IPS-18c (cell line): ENCODE data around the gene CPXM2.

Experiments used
- H3K4me3 ChIP-seq: 2 replicates; pipeline ENCODE4 v1.7.0; 2013; ENCODE audit warnings: low read depth, mild to moderate bottlenecking, low read length, moderate library complexity; ENCODE audit not compliant: insufficient read depth
- H3K9me3 ChIP-seq: one replicate; pipeline ENCODE4 v1.6.1; 2013; ENCODE audit warnings: mild to moderate bottlenecking, low read length, moderate library complexity; ENCODE audit not compliant: control insufficient read depth, insufficient read depth

CPXM2 gene

GRCh38 chr10:123795846-123796590 is 95.6 kb downstream of the CPXM2 start:
- H3K9me3 ChIP-seq, result peaks cover 2% of the 10 kb centered on the region
- no peak overlapping the region for H3K4me3 ChIP-seq

- H3K4me3 ChIP-seq, result no peak overlapping the region
- peaks cover 2% of the 10 kb centered on the region for H3K9me3 ChIP-seq
Observed at GRCh38 chr10:123795196-123795780, 96.3 kb downstream of the CPXM2 start.

- H3K9me3 ChIP-seq, result no peaks in the 10 kb centered on the region
Observed at GRCh38 chr10:123792248-123792978, 99.2 kb downstream of the CPXM2 start.

GRCh38 chr10:123790132-123790885 is 101.3 kb downstream of the CPXM2 start:
- H3K9me3 ChIP-seq, result no peaks in the 10 kb centered on the region
- no peak overlapping the region for H3K4me3 ChIP-seq

More at GRCh38 chr10:123792248-123792978, 99.2 kb downstream of the CPXM2 start:
- H3K4me3 ChIP-seq, result no peak overlapping the region

GRCh38 chr10:123788981-123789380 is 102.6 kb downstream of the CPXM2 start:
- no peak overlapping the region for H3K4me3 ChIP-seq

GRCh38 chr10:123787566-123787965 is 104.0 kb downstream of the CPXM2 start:
- Histone ChIP-seq H3K4me3 (no peak overlapping the region), H3K9me3 (no peaks in the 10 kb centered on the region)

More at GRCh38 chr10:123788981-123789380, 102.6 kb downstream of the CPXM2 start:
- H3K9me3 ChIP-seq, result no peaks in the 10 kb centered on the region

- no peaks in the 10 kb centered on the region for H3K9me3 ChIP-seq
Observed at GRCh38 chr10:123786896-123787295, 104.7 kb downstream of the CPXM2 start.

GRCh38 chr10:123786306-123786705 is 105.3 kb downstream of the CPXM2 start:
- no peaks in the 10 kb centered on the region for H3K9me3 ChIP-seq
- H3K4me3 ChIP-seq, result no peak overlapping the region

More at GRCh38 chr10:123786896-123787295, 104.7 kb downstream of the CPXM2 start:
- H3K4me3 ChIP-seq, result no peak overlapping the region

- no peak overlapping the region for H3K4me3 ChIP-seq
- H3K9me3 ChIP-seq, result no peaks in the 10 kb centered on the region
Observed at GRCh38 chr10:123784646-123785045, 107.0 kb downstream of the CPXM2 start.

- H3K9me3 ChIP-seq, result no peaks in the 10 kb centered on the region
- H3K4me3 ChIP-seq, result no peak overlapping the region
Observed at GRCh38 chr10:123784216-123784615, 107.4 kb downstream of the CPXM2 start.

- no peak overlapping the region for H3K4me3 ChIP-seq
Observed at GRCh38 chr10:123783296-123783695, 108.3 kb downstream of the CPXM2 start.

GRCh38 chr10:123782549-123782948 is 109.1 kb downstream of the CPXM2 start:
- Histone ChIP-seq H3K4me3 (no peak overlapping the region), H3K9me3 (no peaks in the 10 kb centered on the region)

More at GRCh38 chr10:123783296-123783695, 108.3 kb downstream of the CPXM2 start:
- H3K9me3 ChIP-seq, result no peaks in the 10 kb centered on the region

- no peaks in the 10 kb centered on the region for H3K9me3 ChIP-seq
- H3K4me3 ChIP-seq, result no peak overlapping the region; the same call in 1 of the 2 replicates
Observed at GRCh38 chr10:123781956-123782500, 109.6 kb downstream of the CPXM2 start.

- Histone ChIP-seq H3K9me3 (no peaks in the 10 kb centered on the region), H3K4me3 (no peak overlapping the region; the same call in 1 of the 2 replicates)
Observed at GRCh38 chr10:123781324-123781900, 110.2 kb downstream of the CPXM2 start.

GRCh38 chr10:123778719-123779517 is 112.7 kb downstream of the CPXM2 start:
- H3K9me3 ChIP-seq, result no peaks in the 10 kb centered on the region
- no peak overlapping the region for H3K4me3 ChIP-seq

- Histone ChIP-seq H3K4me3 (no peak overlapping the region), H3K9me3 (no peaks in the 10 kb centered on the region)
Observed at GRCh38 chr10:123777881-123778280, 113.7 kb downstream of the CPXM2 start.
